AG10803 (cell line): Measurements from ENCODE around the gene FLNB.

Experiments used
- DNase-seq: peaks from one replicate; pipeline ENCODE4 v3.0.0; 2010; ENCODE audit warnings: low read depth
- H3K4me3 ChIP-seq: 2 replicates; pipeline ENCODE4 v1.5.1; 2011; ENCODE audit warnings: mild to moderate bottlenecking, low read length, control low read depth
- TF ChIP-seq, protein P1 (sequence below): conservative IDR thresholded peaks from 2 replicates; pipeline ENCODE4 v1.5.1; 2011; ENCODE audit warnings: mild to moderate bottlenecking, low read length, control low read depth, inconsistent platforms

The FLNB gene

DNA sequence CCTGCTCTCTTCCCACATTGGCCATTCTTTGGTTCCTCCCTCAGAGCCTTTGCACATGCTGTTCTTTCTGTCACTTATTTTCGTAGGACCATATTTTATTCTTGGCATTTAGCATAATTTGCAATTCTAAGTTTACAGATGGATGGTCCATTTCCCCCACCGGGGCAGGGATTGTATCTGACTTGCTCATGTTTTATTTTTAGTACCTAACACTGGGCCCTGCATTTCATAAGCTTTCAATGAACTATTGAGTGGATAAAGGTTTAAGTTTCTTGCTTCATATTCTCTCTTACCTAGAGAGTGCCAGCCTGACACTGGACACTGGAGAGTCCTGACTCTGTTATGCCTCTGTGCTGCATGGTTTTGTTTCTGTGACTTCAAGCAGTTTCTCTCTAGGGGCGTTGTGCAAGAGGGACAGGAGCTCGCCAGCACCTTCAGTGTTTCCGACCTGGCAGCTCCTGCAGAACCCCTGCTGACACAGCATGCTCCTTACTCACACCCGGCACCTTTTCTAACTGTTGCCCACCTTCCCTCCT is 87.4 kb downstream of the FLNB start:
- TF ChIP-seq, protein P1, sequence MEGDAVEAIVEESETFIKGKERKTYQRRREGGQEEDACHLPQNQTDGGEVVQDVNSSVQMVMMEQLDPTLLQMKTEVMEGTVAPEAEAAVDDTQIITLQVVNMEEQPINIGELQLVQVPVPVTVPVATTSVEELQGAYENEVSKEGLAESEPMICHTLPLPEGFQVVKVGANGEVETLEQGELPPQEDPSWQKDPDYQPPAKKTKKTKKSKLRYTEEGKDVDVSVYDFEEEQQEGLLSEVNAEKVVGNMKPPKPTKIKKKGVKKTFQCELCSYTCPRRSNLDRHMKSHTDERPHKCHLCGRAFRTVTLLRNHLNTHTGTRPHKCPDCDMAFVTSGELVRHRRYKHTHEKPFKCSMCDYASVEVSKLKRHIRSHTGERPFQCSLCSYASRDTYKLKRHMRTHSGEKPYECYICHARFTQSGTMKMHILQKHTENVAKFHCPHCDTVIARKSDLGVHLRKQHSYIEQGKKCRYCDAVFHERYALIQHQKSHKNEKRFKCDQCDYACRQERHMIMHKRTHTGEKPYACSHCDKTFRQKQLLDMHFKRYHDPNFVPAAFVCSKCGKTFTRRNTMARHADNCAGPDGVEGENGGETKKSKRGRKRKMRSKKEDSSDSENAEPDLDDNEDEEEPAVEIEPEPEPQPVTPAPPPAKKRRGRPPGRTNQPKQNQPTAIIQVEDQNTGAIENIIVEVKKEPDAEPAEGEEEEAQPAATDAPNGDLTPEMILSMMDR = no peak
- no peak overlapping the region for H3K4me3 ChIP-seq
- DNase-seq = no peak

DNA sequence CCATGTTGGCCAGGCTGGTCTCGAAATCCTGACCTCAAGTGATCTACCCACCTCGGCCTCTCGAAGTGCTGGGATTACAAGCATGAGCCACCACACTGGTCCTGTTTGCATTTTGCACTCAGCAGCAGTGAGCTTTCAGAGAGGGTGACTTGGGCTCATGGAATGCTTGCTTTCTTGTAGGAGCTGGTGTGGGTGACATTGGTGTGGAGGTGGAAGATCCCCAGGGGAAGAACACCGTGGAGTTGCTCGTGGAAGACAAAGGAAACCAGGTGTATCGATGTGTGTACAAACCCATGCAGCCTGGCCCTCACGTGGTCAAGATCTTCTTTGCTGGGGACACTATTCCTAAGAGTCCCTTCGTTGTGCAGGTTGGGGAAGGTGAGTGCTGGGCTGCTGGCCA is 90.3 kb downstream of the FLNB start:
- H3K4me3 ChIP-seq = no peak overlapping the region
- TF ChIP-seq, protein P1 = no peak
- no peak for DNase-seq

DNA sequence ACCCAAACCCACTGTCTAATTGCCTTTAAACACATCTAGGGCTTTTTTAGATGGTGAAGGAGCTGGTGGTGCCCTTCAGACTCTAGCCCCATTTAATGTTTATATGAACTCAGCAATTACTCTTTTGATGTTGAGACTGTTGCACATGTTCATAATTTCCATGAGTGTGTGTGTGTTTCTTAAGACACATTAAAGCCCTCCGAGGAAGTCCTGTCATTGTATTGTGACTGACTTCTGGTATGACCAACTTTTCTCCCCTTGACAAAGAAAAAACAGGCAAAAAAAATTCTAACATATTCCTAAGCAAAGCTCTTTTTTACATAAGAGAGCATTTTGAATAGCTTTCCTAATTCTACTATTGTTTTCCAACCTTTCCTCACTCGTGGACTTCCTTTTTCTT is 91.6 kb downstream of the FLNB start:
- H3K4me3 ChIP-seq = no peak overlapping the region
- no peak for DNase-seq
- TF ChIP-seq, protein P1 = no peak

DNA sequence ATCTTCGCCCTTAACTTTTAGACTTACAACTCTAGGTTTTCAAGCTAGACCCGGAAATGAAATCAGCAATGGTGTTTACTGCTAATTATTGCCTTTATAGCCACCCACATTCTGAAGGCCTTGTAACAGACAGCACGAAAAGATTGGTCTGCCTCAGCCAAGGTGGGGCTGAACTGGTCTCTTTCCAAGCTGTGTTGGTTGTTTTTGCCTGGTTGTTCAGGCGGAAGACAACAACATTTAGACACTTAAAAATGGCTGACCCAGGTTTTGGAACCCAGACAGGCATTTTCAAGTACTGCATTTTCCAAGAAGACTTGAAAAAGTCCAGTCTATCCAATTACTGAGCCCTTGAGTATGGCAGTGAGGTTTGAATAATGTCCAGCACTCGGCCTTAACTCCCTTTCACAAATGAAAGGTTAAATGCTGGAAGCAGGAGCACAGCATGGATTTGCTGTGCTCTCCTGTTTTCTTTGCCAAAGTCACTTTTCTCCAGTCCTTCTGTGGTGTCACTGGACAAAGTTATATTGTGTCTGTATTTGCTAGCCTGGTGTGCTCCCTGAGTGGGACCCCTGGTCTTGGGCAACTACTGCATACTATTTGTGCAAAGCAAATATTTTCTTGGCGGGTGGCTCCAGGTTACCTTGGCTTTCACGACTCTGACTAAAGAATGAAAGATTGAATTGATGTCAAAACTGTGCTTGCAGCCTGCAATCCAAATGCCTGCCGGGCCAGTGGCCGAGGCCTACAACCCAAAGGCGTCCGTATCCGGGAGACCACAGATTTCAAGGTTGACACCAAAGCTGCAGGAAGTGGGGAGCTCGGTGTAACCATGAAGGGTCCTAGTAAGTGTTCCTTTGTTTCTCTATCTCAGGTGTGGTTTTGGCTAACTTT is 93.5 kb downstream of the FLNB start:
- no peak for DNase-seq
- TF ChIP-seq, protein P1 = no peak
- H3K4me3 ChIP-seq = no peak overlapping the region

DNA sequence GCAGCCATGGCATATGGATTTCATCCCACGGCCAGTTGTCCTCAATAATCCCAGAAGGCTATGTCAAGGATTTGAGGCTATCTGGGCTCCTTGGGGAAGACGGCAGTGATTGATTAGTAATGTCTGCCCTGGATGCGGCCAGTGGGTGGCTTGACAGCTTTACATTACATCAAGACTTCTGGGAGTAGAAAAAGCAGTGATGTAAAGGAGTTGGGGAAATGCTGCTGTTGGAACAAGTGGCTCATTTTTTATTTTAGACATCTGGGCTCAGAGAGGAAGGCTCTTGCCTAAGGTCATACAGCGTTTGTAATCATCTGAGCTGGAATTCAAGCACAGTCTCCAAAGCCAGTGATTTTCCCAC is 94.1 kb downstream of the FLNB start:
- no peak overlapping the region for H3K4me3 ChIP-seq
- no peak for DNase-seq
- TF ChIP-seq, protein P1 = no peak

DNA sequence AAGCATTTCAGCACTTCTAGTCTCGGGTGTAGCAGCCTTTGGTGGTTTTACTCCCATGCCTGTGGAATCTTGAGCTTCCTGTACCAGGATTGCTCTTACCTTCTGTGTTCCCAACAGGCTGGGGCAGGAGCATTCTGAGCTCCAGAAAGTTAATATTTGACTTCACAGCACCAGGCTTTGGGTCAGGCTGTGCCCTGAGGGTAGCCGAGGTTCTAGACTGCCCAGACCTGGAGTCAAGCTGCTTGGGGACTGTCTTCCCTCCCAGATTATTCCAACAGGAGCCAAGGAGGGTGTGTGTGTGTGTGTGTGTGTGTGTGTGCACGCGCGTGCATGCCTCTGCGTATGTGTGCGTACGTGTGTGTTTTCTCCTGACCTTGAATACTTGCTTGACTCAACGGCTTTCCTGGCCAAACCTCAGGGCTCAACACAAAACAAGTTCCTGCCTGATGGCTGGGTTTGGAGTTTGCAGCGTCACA is 94.8 kb downstream of the FLNB start:
- TF ChIP-seq, protein P1 = no peak
- no peak for DNase-seq

DNA sequence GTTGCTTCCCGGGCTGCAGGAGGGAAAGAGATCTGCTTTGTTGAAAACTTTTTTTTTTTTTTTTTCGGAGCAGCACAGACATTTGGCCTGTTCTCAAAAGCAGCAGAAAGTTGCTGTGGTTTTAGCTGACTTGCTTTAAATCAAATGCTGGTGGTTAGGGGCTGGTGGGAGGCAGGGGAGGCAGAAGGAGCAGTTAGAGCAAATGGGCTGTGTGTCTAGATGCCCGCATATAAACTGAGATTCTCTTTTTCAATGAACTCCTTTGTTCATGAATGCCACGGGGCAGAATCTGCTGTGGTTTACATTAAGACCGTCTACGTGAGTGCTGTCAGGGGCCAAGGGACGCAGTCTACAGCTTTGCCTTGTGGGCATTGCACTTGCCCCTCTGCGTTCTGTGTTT is 95.9 kb downstream of the FLNB start:
- H3K4me3 ChIP-seq = no peak overlapping the region
- DNase-seq = no peak
- TF ChIP-seq, protein P1 = no peak

More for the DNA sequence above, 94.8 kb downstream of the FLNB start:
- no peak overlapping the region for H3K4me3 ChIP-seq
